ENCODE results near the gene LRP1.

LRP1 gene

DNA sequence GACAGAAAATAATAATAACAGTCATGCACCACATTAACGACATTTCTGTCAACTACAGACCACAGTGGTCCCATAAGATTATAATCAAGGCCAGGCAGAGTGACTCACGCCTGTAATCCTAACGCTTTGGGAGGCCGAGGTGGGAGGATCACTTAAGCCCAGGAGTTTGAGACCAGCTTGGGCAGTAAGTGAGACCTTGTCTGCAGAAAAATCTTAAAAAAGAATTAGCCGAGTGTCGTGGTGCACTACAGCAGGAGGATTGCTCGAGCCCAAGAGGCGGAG is 30.8 kb upstream of the LRP1 start (continued):
- TF ChIP-seq RARB (CRISPR knock-in tag; IDR thresholded peaks at IDR 0.05) (no peak), BACH2 (CRISPR knock-in tag; IDR thresholded peaks at IDR 0.05; ENCODE audit: borderline replicate concordance) (no peak), ZFP3 (CRISPR knock-in tag; IDR thresholded peaks at IDR 0.05) (no peak), SNAI2 (CRISPR knock-in tag; IDR thresholded peaks at IDR 0.05) (no peak), ISL1 (CRISPR knock-in tag; IDR thresholded peaks at IDR 0.05) (no peak)
- TF ChIP-seq, protein P1, sequence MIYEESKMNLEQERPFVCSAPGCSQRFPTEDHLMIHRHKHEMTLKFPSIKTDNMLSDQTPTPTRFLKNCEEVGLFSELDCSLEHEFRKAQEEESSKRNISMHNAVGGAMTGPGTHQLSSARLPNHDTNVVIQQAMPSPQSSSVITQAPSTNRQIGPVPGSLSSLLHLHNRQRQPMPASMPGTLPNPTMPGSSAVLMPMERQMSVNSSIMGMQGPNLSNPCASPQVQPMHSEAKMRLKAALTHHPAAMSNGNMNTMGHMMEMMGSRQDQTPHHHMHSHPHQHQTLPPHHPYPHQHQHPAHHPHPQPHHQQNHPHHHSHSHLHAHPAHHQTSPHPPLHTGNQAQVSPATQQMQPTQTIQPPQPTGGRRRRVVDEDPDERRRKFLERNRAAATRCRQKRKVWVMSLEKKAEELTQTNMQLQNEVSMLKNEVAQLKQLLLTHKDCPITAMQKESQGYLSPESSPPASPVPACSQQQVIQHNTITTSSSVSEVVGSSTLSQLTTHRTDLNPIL (CRISPR knock-in tag; IDR thresholded peaks at IDR 0.05; ENCODE audit: low read depth), result no peak

DNA sequence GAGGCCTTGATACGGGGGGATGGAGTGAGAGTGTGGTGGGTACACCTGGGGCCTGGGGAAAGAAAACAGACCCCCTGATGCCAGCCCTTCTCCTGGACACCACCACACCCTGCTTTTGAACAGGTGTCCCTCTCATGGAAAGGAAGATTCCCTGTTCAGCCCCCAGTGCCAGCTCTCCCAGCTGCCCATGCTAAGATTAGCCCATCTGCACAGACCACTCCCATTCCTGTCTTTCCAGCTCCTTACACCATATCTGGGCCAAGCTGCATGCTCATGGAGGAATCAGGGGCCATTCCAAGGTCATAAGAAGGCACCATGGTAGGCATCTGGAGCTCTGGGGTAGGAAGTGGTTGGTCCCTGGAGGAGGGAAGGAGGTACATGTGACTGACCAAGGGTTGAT is 29.7 kb upstream of the LRP1 start:
- TF ChIP-seq CSDC2 (CRISPR knock-in tag; IDR thresholded peaks at IDR 0.05), result no peak
- no peak for TF ChIP-seq RARB (CRISPR knock-in tag; IDR thresholded peaks at IDR 0.05)
- no peak for TF ChIP-seq TCF4 (CRISPR knock-in tag; IDR thresholded peaks at IDR 0.05; ENCODE audit: borderline replicate concordance)
- TF ChIP-seq, protein P2, sequence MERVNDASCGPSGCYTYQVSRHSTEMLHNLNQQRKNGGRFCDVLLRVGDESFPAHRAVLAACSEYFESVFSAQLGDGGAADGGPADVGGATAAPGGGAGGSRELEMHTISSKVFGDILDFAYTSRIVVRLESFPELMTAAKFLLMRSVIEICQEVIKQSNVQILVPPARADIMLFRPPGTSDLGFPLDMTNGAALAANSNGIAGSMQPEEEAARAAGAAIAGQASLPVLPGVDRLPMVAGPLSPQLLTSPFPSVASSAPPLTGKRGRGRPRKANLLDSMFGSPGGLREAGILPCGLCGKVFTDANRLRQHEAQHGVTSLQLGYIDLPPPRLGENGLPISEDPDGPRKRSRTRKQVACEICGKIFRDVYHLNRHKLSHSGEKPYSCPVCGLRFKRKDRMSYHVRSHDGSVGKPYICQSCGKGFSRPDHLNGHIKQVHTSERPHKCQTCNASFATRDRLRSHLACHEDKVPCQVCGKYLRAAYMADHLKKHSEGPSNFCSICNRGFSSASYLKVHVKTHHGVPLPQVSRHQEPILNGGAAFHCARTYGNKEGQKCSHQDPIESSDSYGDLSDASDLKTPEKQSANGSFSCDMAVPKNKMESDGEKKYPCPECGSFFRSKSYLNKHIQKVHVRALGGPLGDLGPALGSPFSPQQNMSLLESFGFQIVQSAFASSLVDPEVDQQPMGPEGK (CRISPR knock-in tag; IDR thresholded peaks at IDR 0.05; ENCODE audit: borderline replicate concordance), result no peak
- TF ChIP-seq GLIS3 (CRISPR knock-in tag; IDR thresholded peaks at IDR 0.05), result no peak
- TF ChIP-seq ARNTL (CRISPR knock-in tag; IDR thresholded peaks at IDR 0.05; ENCODE audit: borderline replicate concordance, low read depth), result no peak
- TF ChIP-seq, protein P1 (CRISPR knock-in tag; IDR thresholded peaks at IDR 0.05; ENCODE audit: low read depth), result no peak
- TF ChIP-seq, protein P3, sequence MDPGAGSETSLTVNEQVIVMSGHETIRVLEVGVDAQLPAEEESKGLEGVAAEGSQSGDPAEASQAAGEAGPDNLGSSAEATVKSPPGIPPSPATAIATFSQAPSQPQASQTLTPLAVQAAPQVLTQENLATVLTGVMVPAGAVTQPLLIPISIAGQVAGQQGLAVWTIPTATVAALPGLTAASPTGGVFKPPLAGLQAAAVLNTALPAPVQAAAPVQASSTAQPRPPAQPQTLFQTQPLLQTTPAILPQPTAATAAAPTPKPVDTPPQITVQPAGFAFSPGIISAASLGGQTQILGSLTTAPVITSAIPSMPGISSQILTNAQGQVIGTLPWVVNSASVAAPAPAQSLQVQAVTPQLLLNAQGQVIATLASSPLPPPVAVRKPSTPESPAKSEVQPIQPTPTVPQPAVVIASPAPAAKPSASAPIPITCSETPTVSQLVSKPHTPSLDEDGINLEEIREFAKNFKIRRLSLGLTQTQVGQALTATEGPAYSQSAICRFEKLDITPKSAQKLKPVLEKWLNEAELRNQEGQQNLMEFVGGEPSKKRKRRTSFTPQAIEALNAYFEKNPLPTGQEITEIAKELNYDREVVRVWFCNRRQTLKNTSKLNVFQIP (CRISPR knock-in tag; IDR thresholded peaks at IDR 0.05; ENCODE audit: borderline replicate concordance, low read depth), result no peak
- no peak for TF ChIP-seq SNAI2 (CRISPR knock-in tag; IDR thresholded peaks at IDR 0.05)
- TF ChIP-seq, protein P4, sequence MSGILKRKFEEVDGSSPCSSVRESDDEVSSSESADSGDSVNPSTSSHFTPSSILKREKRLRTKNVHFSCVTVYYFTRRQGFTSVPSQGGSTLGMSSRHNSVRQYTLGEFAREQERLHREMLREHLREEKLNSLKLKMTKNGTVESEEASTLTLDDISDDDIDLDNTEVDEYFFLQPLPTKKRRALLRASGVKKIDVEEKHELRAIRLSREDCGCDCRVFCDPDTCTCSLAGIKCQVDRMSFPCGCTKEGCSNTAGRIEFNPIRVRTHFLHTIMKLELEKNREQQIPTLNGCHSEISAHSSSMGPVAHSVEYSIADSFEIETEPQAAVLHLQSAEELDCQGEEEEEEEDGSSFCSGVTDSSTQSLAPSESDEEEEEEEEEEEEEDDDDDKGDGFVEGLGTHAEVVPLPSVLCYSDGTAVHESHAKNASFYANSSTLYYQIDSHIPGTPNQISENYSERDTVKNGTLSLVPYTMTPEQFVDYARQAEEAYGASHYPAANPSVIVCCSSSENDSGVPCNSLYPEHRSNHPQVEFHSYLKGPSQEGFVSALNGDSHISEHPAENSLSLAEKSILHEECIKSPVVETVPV (CRISPR knock-in tag; IDR thresholded peaks at IDR 0.05), result no peak
- TF ChIP-seq ZFP3 (CRISPR knock-in tag; IDR thresholded peaks at IDR 0.05), result no peak
- TF ChIP-seq OSR1 (CRISPR knock-in tag; IDR thresholded peaks at IDR 0.05), result no peak
- TF ChIP-seq BACH2 (CRISPR knock-in tag; IDR thresholded peaks at IDR 0.05; ENCODE audit: borderline replicate concordance), result no peak
- TF ChIP-seq ZFP30 (CRISPR knock-in tag; IDR thresholded peaks at IDR 0.05), result no peak
- ATAC-seq, result no peak

DNA sequence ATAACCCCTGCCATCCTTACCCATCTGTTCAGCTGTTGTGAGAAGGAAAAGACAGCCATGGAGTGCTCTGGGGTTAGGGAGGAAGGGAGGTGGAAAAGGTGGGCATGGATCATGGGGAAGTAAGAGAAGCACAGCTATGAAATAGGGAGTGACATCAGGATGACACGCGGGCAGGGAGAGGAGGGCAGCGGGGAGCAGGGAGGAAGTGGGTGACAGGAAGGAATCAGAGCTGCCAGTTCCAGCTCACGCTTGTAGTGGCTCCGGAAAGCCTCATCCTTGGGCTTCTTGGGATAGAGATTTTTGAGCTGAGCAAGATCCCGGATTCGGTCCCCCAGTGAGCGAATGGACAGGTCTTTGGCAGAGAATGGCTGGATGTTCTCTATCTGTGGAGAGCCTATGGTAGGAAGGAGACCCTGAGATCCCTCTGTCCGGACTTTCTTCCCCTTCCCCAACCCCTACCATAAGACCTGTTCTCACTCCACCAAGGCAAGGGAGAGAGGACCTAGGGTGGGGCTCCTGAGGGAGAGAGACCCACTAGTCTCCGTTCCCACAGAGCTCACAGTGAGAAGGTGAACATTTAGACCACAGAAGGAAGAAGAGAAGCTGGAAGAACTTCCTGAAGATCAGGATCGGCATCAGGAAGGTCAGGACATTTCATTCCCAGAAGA is 29.1 kb upstream of the LRP1 start:
- ATAC-seq, result no peak
- TF ChIP-seq RARB (CRISPR knock-in tag; IDR thresholded peaks at IDR 0.05) (no peak), TOX (CRISPR knock-in tag; IDR thresholded peaks at IDR 0.05; ENCODE audit: borderline replicate concordance) (no peak), ESRRG (CRISPR knock-in tag; IDR thresholded peaks at IDR 0.05) (no peak), PPARA (CRISPR knock-in tag; IDR thresholded peaks at IDR 0.05; ENCODE audit: borderline replicate concordance) (no peak), ZNF70 (CRISPR knock-in tag; IDR thresholded peaks at IDR 0.05) (no peak)

DNA sequence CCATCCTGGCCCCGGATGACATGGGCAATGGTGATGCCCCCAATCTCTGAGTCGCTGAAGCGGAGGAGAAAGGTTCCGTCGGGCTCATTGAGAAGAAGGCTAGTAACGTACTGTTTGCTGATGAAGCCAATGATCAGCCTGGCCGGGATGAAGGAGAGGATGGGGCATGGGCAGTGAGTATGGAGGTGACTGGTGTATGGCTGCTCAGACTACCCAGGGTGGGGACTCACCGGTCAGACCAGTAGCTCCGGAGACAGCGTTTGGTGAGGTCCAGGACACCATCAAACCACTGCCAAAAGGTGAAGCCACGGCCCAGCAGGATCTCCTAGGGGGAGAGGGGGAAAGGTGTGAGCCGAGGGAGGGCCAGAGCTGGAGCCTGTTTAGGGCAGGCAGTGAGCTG is 28.5 kb upstream of the LRP1 start:
- no peak for ATAC-seq
- TF ChIP-seq, protein P2 (CRISPR knock-in tag; IDR thresholded peaks at IDR 0.05; ENCODE audit: borderline replicate concordance), result no peak
- no peak for TF ChIP-seq OSR1 (CRISPR knock-in tag; IDR thresholded peaks at IDR 0.05)
- no peak for TF ChIP-seq ZFP30 (CRISPR knock-in tag; IDR thresholded peaks at IDR 0.05)
- TF ChIP-seq, protein P3 (CRISPR knock-in tag; IDR thresholded peaks at IDR 0.05; ENCODE audit: borderline replicate concordance, low read depth), result no peak
- TF ChIP-seq ZNF70 (CRISPR knock-in tag; IDR thresholded peaks at IDR 0.05), result no peak
- no peak for TF ChIP-seq ISL1 (CRISPR knock-in tag; IDR thresholded peaks at IDR 0.05)
- TF ChIP-seq, protein P4 (CRISPR knock-in tag; IDR thresholded peaks at IDR 0.05), result no peak
- no peak for TF ChIP-seq ZFP3 (CRISPR knock-in tag; IDR thresholded peaks at IDR 0.05)
- no peak for TF ChIP-seq ZNF8 (CRISPR knock-in tag; IDR thresholded peaks at IDR 0.05)
- no peak for TF ChIP-seq GLIS3 (CRISPR knock-in tag; IDR thresholded peaks at IDR 0.05)
- no peak for TF ChIP-seq CSDC2 (CRISPR knock-in tag; IDR thresholded peaks at IDR 0.05)
